ENCODE results near the gene ZNF880.

DNA sequence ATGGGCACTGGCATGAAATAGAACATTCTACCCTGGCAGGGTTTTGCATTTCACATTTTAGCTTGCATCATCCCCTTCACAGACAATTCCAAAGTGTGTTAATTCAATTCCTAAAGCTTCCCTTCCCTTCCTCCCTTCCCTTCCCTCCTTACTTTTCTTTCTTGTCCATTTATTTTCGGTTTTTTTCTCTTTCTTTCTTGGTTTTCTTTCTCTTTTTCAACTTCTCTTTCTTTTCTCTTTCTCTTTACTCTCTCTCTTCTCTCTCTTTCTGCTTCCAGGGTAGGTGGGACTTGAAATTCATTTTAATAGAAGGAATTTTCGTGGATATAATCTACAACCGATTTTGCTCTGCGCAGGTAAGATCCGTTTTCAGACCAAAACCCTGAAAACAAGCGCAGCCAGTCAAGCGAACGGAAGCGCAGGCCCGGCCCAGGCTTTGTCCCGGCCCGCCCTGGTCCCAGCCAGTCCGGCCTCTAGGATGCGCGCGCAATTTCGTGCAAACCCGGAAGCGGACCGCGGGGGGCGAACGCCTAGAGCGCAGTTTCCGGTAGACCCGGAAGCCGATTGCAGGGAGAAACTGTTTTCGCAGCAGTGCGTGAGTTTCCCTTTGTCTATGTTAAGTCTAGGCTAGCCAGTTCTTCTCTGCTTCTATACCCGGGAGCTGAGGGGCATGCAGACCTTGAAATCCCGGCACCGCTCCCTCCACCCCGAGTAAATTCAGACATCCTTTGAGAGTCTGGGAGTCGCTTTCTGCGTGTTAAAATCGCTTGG is 27.8 kb downstream of the ZNF880 start, which contains the start of gene ZNF528:
- no peak for TF ChIP-seq POLR2AphosphoS5 (IDR thresholded peaks at IDR 0.05; ENCODE audit: low read depth, low read length)
- TF ChIP-seq, protein P1, sequence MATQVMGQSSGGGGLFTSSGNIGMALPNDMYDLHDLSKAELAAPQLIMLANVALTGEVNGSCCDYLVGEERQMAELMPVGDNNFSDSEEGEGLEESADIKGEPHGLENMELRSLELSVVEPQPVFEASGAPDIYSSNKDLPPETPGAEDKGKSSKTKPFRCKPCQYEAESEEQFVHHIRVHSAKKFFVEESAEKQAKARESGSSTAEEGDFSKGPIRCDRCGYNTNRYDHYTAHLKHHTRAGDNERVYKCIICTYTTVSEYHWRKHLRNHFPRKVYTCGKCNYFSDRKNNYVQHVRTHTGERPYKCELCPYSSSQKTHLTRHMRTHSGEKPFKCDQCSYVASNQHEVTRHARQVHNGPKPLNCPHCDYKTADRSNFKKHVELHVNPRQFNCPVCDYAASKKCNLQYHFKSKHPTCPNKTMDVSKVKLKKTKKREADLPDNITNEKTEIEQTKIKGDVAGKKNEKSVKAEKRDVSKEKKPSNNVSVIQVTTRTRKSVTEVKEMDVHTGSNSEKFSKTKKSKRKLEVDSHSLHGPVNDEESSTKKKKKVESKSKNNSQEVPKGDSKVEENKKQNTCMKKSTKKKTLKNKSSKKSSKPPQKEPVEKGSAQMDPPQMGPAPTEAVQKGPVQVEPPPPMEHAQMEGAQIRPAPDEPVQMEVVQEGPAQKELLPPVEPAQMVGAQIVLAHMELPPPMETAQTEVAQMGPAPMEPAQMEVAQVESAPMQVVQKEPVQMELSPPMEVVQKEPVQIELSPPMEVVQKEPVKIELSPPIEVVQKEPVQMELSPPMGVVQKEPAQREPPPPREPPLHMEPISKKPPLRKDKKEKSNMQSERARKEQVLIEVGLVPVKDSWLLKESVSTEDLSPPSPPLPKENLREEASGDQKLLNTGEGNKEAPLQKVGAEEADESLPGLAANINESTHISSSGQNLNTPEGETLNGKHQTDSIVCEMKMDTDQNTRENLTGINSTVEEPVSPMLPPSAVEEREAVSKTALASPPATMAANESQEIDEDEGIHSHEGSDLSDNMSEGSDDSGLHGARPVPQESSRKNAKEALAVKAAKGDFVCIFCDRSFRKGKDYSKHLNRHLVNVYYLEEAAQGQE (IDR thresholded peaks at IDR 0.05; ENCODE audit: insufficient read depth in 1 of 2, low read depth in 2 of 2, low read length in 2 of 2), result no peak
- no peak for TF ChIP-seq SIN3A (IDR thresholded peaks at IDR 0.05; ENCODE audit: borderline replicate concordance, insufficient read depth, low read length)
